ENCODE measurements around the gene ATIC.

Gene ATIC

DNA sequence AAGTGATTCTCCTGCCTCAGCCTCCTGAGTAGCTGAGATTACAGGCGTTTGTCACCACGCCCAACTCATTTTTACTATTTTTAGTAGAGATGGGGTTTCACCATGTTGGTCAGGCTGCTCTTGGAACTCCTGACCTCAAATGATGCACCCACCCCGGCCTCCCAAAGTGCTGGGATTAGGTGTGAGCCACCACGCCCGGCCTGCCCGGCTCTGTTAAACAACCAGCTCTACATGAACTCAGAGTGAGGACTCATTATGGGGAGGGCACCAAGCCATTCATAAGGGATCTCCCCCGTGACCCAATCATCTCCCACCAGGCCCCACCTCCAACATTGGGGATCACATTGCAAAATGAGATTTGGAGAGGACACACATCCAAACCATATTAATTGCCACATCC is 8.8 kb downstream of the ATIC start:
- TF ChIP-seq CTCF (IDR thresholded peaks at IDR 0.05; ENCODE audit: borderline replicate concordance, control extremely low read depth, extremely low read depth, insufficient read depth, missing control alignments) = no peak
- in situ Hi-C loops (cut with MboI; ENCODE audit: low sequenced_read_pairs, unreplicated experiment) = no loop called here
- DNase-seq (ENCODE audit: low spot score) = no peak

DNA sequence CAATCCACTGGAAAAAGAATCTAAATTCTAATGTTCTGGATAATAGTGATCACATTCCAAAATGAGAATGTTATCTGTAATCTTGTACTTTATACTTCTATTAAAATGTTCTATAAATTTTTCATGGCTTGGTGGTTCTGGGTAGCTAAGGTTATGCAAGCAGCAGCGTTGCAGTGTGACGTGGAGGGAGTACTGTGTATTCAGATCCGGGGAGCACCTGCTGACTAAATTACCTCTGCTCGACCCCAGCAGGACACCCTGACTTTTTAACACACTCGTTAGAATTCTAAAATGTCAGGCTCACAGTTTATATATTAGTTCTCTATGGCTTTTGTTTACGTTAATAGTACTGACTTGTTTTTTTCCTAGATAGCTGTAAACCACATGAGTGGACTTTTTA is 13.0 kb downstream of the ATIC start:
- in situ Hi-C loops (cut with MboI; ENCODE audit: low sequenced_read_pairs, unreplicated experiment) = no loop called here
- no peak for DNase-seq (ENCODE audit: low spot score)
- no peak for TF ChIP-seq CTCF (IDR thresholded peaks at IDR 0.05; ENCODE audit: borderline replicate concordance, control extremely low read depth, extremely low read depth, insufficient read depth, missing control alignments)

GRCh38 chr2:215328066-215328465 is 16.2 kb downstream of the ATIC start:
- in situ Hi-C loops (cut with MboI; ENCODE audit: low sequenced_read_pairs, unreplicated experiment) = no loop called here
- no peak for DNase-seq (ENCODE audit: low spot score)
- no peak for TF ChIP-seq CTCF (IDR thresholded peaks at IDR 0.05; ENCODE audit: borderline replicate concordance, control extremely low read depth, extremely low read depth, insufficient read depth, missing control alignments)

GRCh38 chr2:215332872-215333595 is 21.2 kb downstream of the ATIC start:
- no peak for DNase-seq (ENCODE audit: low spot score)
- no peak for TF ChIP-seq CTCF (IDR thresholded peaks at IDR 0.05; ENCODE audit: borderline replicate concordance, control extremely low read depth, extremely low read depth, insufficient read depth, missing control alignments)
- in situ Hi-C loops (cut with MboI; ENCODE audit: low sequenced_read_pairs, unreplicated experiment) = no loop called here

DNA sequence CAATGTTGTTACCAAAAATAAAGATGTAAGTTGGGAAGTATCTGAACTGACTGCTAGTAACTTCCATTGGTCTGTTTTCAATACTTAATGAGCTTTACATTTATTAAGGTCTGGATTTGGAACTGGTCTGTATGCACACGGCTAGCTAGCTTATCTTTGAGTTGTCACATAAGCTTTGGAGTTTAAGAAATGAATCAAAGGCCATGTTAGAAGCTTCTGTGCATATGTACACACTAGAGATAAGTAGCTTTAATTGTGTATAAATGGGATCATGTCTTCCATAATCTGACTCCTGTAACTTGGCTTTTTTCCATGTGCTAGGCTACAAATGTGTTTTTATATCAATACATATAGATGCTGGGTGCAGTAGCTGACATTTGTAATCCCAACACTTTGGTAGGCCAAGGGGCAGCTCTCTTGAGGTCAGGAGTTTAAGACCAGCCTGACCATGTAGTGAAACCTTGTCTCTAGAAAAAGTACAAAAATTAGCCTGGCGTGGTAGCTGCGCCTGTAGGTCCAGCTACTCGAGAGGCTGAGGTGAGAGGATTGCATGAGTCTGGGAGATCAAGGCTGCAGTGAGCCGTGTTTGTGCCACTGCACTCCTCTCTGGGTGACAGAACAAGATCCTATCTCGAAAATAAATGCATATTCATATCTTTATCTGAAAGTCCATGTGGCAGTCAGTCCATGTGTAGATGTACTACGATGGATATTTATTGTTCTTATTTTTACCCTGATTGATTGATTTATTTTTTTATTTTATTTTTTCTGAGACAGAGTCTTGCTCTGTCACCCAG is 27.2 kb downstream of the ATIC start:
- TF ChIP-seq CTCF (IDR thresholded peaks at IDR 0.05; ENCODE audit: borderline replicate concordance, control extremely low read depth, extremely low read depth, insufficient read depth, missing control alignments) = no peak
- no peak for DNase-seq (ENCODE audit: low spot score)
- in situ Hi-C loops (cut with MboI; ENCODE audit: low sequenced_read_pairs, unreplicated experiment) = no loop called here

DNA sequence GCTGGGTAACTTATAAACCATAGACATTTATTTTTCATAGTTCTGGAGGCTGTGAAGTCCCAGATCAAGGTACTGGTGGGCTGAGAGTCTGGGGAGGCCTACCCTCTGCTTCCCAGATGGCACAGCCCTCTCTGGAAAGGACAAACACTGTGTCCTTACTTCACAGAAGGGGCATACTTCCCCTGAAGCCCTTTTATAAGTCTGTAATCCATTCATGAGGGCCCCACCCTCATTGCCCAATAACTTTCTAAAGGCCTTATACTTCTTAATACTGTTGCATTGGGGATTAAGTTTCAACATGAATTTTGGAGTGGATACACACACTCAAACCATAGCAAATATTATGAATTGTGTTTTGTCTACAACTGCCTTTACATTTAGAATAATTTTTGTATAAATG is 36.0 kb downstream of the ATIC start:
- in situ Hi-C loops (cut with MboI; ENCODE audit: low sequenced_read_pairs, unreplicated experiment) = no loop called here
- TF ChIP-seq CTCF (IDR thresholded peaks at IDR 0.05; ENCODE audit: borderline replicate concordance, control extremely low read depth, extremely low read depth, insufficient read depth, missing control alignments) = no peak
- DNase-seq (ENCODE audit: low spot score) = no peak

Measured in GM13976 (cell line).